Ishikawa (cell line): Measurements from ENCODE around the gene PRKCD.

ENCODE experiments used
- CEBPB ChIP-seq: IDR thresholded peaks from 2 replicates; pipeline ENCODE4 v1.6.1; 2012
- EGR1 ChIP-seq: IDR thresholded peaks from 2 replicates; pipeline ENCODE4 v1.6.1; 2012
- EP300 ChIP-seq: IDR thresholded peaks from 2 replicates; pipeline ENCODE4 v1.6.1; 2012; ENCODE audit warnings: borderline replicate concordance
- MAX ChIP-seq: IDR thresholded peaks from 2 replicates; pipeline ENCODE4 v1.6.1; 2012
- NFIC ChIP-seq: IDR thresholded peaks from 2 replicates; pipeline ENCODE4 v1.6.1; 2012
- RAD21 ChIP-seq: IDR thresholded peaks from 2 replicates; pipeline ENCODE4 v1.6.1; 2012; ENCODE audit warnings: low read depth
- TAF1 ChIP-seq: IDR thresholded peaks from 2 replicates; pipeline ENCODE4 v1.6.1; 2012; ENCODE audit warnings: low read depth, mild to moderate bottlenecking
- TCF12 ChIP-seq: IDR thresholded peaks from 2 replicates; pipeline ENCODE4 v1.6.1; 2012; ENCODE audit warnings: low read depth
- TEAD4 ChIP-seq: IDR thresholded peaks from 2 replicates; pipeline ENCODE4 v1.6.1; 2012
- USF1 ChIP-seq: IDR thresholded peaks from 2 replicates; pipeline ENCODE4 v1.6.1; 2012
- YY1 ChIP-seq: IDR thresholded peaks from 2 replicates; pipeline ENCODE4 v1.6.1; 2012; ENCODE audit warnings: low read depth
- TF ChIP-seq, protein P1 (sequence below): IDR thresholded peaks from 2 replicates; pipeline ENCODE4 v1.6.1; 2012; ENCODE audit warnings: low read depth, mild to moderate bottlenecking

- TF ChIP-seq TAF1 (no peak), NFIC (peak; percentile 93), USF1 (peak; percentile 52; the same call in 1 of the 2 replicates), EP300 (peak; percentile 68), RAD21 (peak; percentile 15; the same call in 1 of the 2 replicates), MAX (peak; percentile 94), EGR1 (0 out of 2 replicates have a peak, but pooled peaks have one; percentile 35), CEBPB (peak; percentile 60), YY1 (0 out of 2 replicates have a peak, but pooled peaks have one; percentile 54), TCF12 (peak; percentile 79), TEAD4 (peak; percentile 41; the same call in 1 of the 2 replicates)
- TF ChIP-seq, protein P1, sequence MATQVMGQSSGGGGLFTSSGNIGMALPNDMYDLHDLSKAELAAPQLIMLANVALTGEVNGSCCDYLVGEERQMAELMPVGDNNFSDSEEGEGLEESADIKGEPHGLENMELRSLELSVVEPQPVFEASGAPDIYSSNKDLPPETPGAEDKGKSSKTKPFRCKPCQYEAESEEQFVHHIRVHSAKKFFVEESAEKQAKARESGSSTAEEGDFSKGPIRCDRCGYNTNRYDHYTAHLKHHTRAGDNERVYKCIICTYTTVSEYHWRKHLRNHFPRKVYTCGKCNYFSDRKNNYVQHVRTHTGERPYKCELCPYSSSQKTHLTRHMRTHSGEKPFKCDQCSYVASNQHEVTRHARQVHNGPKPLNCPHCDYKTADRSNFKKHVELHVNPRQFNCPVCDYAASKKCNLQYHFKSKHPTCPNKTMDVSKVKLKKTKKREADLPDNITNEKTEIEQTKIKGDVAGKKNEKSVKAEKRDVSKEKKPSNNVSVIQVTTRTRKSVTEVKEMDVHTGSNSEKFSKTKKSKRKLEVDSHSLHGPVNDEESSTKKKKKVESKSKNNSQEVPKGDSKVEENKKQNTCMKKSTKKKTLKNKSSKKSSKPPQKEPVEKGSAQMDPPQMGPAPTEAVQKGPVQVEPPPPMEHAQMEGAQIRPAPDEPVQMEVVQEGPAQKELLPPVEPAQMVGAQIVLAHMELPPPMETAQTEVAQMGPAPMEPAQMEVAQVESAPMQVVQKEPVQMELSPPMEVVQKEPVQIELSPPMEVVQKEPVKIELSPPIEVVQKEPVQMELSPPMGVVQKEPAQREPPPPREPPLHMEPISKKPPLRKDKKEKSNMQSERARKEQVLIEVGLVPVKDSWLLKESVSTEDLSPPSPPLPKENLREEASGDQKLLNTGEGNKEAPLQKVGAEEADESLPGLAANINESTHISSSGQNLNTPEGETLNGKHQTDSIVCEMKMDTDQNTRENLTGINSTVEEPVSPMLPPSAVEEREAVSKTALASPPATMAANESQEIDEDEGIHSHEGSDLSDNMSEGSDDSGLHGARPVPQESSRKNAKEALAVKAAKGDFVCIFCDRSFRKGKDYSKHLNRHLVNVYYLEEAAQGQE: no peak
These were observed 5.2 kb upstream of the PRKCD start for GRCh38 chr3:53155760-53156159.
